ENCODE measurements around the gene ARID3C.

GRCh38 chr9:34630402-34631154 is 1.7 kb upstream of the ARID3C start:
- TF ChIP-seq CTCF (conservative IDR thresholded peaks at IDR 0.05; ENCODE audit: low read depth in 2 of 2) (no peak), EZH2 (IDR thresholded peaks at IDR 0.05; ENCODE audit: low read depth, unreplicated experiment) (no peak), EZH2phosphoT487 (IDR thresholded peaks at IDR 0.05; ENCODE audit: unreplicated experiment) (no peak), POLR2AphosphoS5 (IDR thresholded peaks at IDR 0.05; ENCODE audit: low read depth) (no peak), REST (IDR thresholded peaks at IDR 0.05; ENCODE audit: unreplicated experiment) (no peak), ZNF114 (CRISPR knock-in tag; IDR thresholded peaks at IDR 0.05) (no peak), JUNB (IDR thresholded peaks at IDR 0.05; ENCODE audit: unreplicated experiment) (no peak)

All from GM23338 (cell line).